ENCODE results near the gene CYB561A3. TPM values are rescaled to one million over a fixed set of nuclear protein-coding genes. Genes with fewer than 3 reads are reported as not detected.

Gene CYB561A3
- total and polyA plus RNA-seq, 4 experiments from 2014 or later, result 40.1 to 95.7 (median 45.9) TPM

DNA sequence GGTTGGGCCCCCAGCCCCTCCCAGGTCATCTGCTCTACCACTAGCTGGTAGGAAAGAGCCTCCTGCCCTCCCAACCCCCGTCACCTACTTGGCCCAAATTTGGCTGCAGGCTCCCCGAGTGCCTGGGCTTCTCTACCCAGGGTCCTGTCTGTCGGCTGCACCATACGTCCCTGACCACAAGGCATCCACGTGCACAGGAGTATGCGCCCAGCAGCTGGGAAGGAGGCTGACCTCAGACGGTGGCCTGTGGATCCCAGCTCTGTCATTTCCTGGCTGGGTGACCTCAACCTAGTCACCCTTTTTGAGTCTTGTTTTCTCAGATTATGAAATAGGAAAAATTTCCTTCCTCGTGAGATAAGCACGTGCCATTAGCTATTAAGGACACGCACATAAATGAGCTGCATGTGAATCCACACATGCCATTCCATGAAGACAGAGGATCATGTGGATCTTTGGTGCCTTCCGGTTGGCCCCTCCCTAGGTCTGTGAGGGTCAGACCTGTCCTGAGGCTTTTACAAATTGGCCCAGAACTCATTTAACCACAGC lies 13.7 kb downstream of the CYB561A3 start:
- no peaks in the 10 kb centered on the region for H3K27me3 Mint-ChIP-seq
- peak overlapping the region in 2 of 7 donors; percentile 27 to 36 for H3K27ac Mint-ChIP-seq
- H3K27me3 ChIP-seq (ENCODE audit: insufficient read depth, low read length), result no peaks in the 10 kb centered on the region
- peaks cover 33% of the 10 kb centered on the region for H3K36me3 ChIP-seq (ENCODE audit: insufficient read depth, low read length)
- no peaks in the 10 kb centered on the region for H3K9me3 ChIP-seq (ENCODE audit: control insufficient read depth in 1 of 2, low read length in 2 of 2)
- ChIA-PET POLR2A (ENCODE audit: partially characterized antibody) (interaction anchor here (1.4 to 2.8 kb wide), 2 partner anchors 12 to 14 kb away, joined by 3 to 13 read pairs; partner anchors contain the start of genes CYB561A3 and TMEM138), CTCF (ENCODE audit: partially characterized antibody) (interaction anchor here (1.2 to 3.2 kb wide), 3 partner anchors 12 to 38 kb away, joined by 3 to 14 read pairs (median 13); partner anchors contain the start of gene TMEM138)
- DNase-seq, result no peak
- H3K4me1 ChIP-seq (ENCODE audit: insufficient read depth, low read length), result no peaks in the 10 kb centered on the region
- no peaks in the 10 kb centered on the region for H3K9me3 Mint-ChIP-seq
- H3K27ac ChIP-seq (ENCODE audit: low read depth, low read length), result no peak overlapping the region
- no peak overlapping the region for H3K4me3 Mint-ChIP-seq
- H3K36me3 Mint-ChIP-seq, result peaks cover 14 to 47% of the 10 kb centered on the region in 2 donors
- peaks cover 0 to 4% (median 0%) of the 10 kb centered on the region in 4 donors for H3K4me1 Mint-ChIP-seq
- intact Hi-C loops (cut with micrococcal nuclease), result no loop called here
- no peak overlapping the region for H3K4me3 ChIP-seq (ENCODE audit: low read length in 2 of 2)

DNA sequence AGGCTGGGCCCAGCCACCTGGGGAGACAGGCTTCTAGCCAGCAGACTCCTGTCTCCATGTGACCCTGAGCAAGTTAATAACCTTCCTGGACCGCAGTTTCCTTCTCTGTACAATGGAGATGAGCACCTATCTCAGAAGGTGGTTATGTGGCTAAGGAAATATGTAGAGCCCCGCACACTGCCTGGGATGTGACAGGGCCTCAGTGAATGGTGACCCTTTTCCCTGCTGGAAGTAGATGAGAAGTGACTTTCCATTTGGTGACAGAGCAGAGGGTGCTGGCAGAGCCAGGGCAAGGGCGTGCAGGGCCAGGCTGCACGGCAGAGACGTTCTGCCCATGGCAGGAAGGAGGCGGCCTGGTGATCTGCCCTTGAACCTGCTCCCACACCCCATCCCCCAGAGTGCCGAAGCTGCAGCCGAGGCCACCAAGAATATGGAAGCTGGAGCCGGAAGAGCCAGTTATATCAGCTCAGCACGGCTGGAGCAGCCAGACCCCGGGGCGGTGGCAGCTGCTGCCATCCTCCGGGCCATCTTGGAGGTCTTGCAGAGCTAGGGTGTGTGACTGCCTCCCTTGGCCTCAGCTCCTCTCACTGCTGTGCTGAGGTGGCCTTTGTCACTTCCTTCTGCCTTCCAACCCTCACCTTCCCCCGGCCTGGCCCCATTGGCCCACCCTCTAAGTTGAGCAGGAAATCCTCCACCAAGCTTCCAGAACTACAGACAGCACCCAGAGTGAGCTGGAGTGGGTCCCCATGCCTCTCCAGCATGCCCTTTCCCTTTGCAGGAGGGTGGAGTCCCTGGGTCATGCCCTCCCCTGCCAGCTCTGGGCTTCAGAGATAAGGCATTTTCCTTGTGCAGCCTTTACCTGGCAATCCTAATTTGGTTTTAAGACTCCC lies 15.5 kb downstream of the CYB561A3 start:
- H3K4me3 ChIP-seq (ENCODE audit: low read length in 2 of 2), result no peak overlapping the region
- no peak overlapping the region for H3K27ac ChIP-seq (ENCODE audit: low read depth, low read length)
- no peaks in the 10 kb centered on the region for H3K4me1 ChIP-seq (ENCODE audit: insufficient read depth, low read length)
- Mint-ChIP-seq H3K9me3 (no peaks in the 10 kb centered on the region), H3K36me3 (peaks cover 9 to 42% of the 10 kb centered on the region in 2 donors), H3K4me3 (no peak overlapping the region), H3K4me1 (peaks cover 0 to 4% (median 0%) of the 10 kb centered on the region in 4 donors), H3K27me3 (no peaks in the 10 kb centered on the region), H3K27ac (peak overlapping the region in 4 of 7 donors; percentile 36 to 75 (median 56))
- H3K27me3 ChIP-seq (ENCODE audit: insufficient read depth, low read length), result no peaks in the 10 kb centered on the region
- H3K9me3 ChIP-seq (ENCODE audit: control insufficient read depth in 1 of 2, low read length in 2 of 2), result no peaks in the 10 kb centered on the region
- DNase-seq, result no peak
- ChIA-PET POLR2A (ENCODE audit: partially characterized antibody) (interaction anchor here (2.8 kb wide), 1 partner anchor 16 kb away, joined by 13 read pairs; the partner anchor contains the start of genes CYB561A3 and TMEM138), CTCF (ENCODE audit: partially characterized antibody) (interaction anchor here (0.9 to 1.2 kb wide), 2 partner anchors 10 to 16 kb away, joined by 3 to 6 read pairs; partner anchors contain the start of genes CYB561A3 and TMEM138)
- intact Hi-C loops (cut with micrococcal nuclease), result no loop called here
- peaks cover 24% of the 10 kb centered on the region for H3K36me3 ChIP-seq (ENCODE audit: insufficient read depth, low read length)

DNA sequence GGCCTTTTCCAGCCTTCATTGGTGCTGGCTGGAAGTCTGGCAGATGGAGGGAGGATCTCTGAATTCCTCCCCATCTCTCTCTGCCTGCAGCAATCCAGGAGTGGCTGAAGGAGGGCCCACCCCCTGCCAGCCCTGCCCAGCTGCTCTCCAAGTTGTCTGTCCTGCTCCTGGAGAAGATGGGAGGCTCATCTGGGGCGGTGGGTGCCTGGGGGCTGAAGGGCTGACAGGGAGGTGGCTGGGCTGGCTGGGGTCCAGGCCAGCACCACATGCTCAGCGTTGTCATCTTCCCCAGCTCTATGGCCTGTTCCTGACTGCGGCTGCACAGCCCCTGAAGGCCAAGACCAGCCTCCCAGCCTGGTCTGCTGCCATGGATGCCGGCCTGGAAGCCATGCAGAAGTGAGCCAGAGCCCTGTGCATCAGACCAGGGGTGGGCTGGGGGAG lies 16.5 kb downstream of the CYB561A3 start:
- Histone ChIP-seq H3K27me3 (ENCODE audit: insufficient read depth, low read length) (no peaks in the 10 kb centered on the region), H3K36me3 (ENCODE audit: insufficient read depth, low read length) (peaks cover 20% of the 10 kb centered on the region), H3K27ac (ENCODE audit: low read depth, low read length) (no peak overlapping the region), H3K9me3 (ENCODE audit: control insufficient read depth in 1 of 2, low read length in 2 of 2) (no peaks in the 10 kb centered on the region), H3K4me3 (ENCODE audit: low read length in 2 of 2) (no peak overlapping the region), H3K4me1 (ENCODE audit: insufficient read depth, low read length) (no peaks in the 10 kb centered on the region)
- DNase-seq, result no peak
- intact Hi-C loops (cut with micrococcal nuclease), result no loop called here
- ChIA-PET POLR2A (ENCODE audit: partially characterized antibody) (interaction anchor here (1.1 kb wide), 1 partner anchor 17 kb away, joined by 3 read pairs; the partner anchor contains the start of genes CYB561A3 and TMEM138), CTCF (ENCODE audit: partially characterized antibody) (interaction anchor here (1.2 kb wide), 1 partner anchor 9 kb away, joined by 6 read pairs; no protein-coding TSS in a partner anchor)
- Mint-ChIP-seq H3K27me3 (no peaks in the 10 kb centered on the region), H3K4me3 (no peak overlapping the region), H3K4me1 (peaks cover 0 to 4% (median 0%) of the 10 kb centered on the region in 4 donors), H3K9me3 (no peaks in the 10 kb centered on the region), H3K27ac (no peak overlapping the region), H3K36me3 (peaks cover 9 to 39% of the 10 kb centered on the region in 2 donors)

DNA sequence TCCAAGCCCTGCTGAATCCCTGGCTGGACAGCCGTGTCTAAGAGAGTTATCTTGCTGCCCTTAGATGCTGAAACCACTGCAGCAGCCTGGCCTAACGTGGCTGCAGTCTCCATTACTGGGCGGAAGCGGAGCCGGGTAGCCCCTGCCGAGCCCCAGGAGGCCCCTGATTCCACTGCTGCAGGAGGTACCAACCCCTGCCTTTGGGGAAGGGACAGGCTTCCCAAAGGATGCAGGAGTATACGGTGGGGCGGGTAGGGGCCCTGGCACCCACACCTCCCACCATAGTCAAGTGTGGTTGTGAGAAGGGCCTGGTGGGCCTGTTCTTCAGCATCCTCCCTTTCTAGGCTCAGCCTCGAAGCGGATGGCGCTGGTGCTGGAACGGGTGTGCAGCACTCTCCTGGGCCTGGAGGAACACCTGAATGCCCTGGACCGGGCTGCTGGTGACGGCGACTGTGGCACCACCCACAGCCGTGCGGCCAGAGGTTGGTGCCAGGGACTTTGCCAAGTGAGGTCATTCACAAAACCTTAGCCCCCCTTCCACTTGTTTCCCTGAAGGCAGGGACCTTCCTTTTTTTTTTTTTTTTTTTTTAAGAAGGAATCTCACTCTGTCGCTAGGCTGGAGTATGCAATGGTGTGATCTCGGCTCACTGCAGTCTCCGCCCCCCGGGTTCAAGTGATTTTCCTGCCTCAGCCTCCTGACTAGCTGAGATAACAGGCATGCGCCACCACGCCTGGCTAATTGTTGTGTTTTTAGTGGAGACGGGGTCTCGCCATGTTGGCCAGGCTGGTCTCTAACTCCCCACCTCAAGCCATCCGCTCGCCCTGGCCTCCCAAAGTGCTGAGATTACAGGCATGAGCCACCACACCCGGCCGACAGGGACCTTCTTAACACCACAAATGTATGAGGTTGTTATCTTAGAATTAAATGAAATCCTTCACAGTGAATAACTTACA lies 17.6 kb downstream of the CYB561A3 start:
- Mint-ChIP-seq H3K27ac (no peak overlapping the region), H3K36me3 (peaks cover 9 to 31% of the 10 kb centered on the region in 2 donors)

DNA sequence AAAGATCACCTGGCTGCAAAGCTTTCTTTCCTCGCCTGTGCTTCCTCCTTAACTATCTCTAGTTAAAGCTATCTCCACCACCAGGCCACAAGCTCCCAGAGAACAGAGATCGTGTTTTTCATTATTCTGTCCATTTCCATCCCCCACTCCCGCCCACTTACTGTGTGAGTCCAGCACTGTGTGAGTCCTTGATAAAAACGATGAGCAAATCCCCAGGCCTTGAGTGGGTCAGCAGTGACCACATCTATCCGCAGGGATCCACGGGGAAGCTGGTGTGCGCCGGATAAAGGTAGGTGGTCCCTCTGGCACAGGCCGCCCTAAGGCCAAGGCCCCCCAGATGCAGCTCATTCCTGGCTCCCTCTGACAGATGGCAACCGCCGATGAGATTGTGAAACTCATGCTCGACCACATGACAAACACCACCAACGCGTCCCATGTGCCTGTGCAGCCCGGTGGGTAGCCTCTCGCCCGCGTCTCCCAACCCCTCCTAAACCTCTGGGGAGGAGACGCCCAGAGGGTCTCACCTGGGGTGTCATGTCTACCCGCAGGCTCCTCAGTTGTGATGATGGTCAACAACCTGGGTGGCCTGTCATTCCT lies 19.4 kb downstream of the CYB561A3 start:
- intact Hi-C loops (cut with micrococcal nuclease), result no loop called here
- Histone ChIP-seq H3K27ac (ENCODE audit: low read depth, low read length) (no peak overlapping the region), H3K36me3 (ENCODE audit: insufficient read depth, low read length) (peaks cover 6% of the 10 kb centered on the region), H3K27me3 (ENCODE audit: insufficient read depth, low read length) (no peaks in the 10 kb centered on the region), H3K4me3 (ENCODE audit: low read length in 2 of 2) (no peak overlapping the region), H3K9me3 (ENCODE audit: control insufficient read depth in 1 of 2, low read length in 2 of 2) (no peaks in the 10 kb centered on the region), H3K4me1 (ENCODE audit: insufficient read depth, low read length) (no peaks in the 10 kb centered on the region)
- DNase-seq, result no peak
- Mint-ChIP-seq H3K27ac (peak overlapping the region in 1 of 7 donors; percentile 83), H3K27me3 (no peaks in the 10 kb centered on the region), H3K4me3 (no peak overlapping the region), H3K36me3 (peaks cover 12 to 19% of the 10 kb centered on the region in 2 donors), H3K4me1 (no peaks in the 10 kb centered on the region), H3K9me3 (no peaks in the 10 kb centered on the region)
- CTCF ChIA-PET (ENCODE audit: partially characterized antibody), result interaction anchor here (1.2 to 10.1 kb wide), 3 partner anchors 43 to 93 kb away, joined by 5 to 442 read pairs (median 5); no protein-coding TSS in a partner anchor
- POLR2A ChIA-PET (ENCODE audit: partially characterized antibody), result interaction anchor here (1.7 kb wide), 1 partner anchor 20 kb away, joined by 7 read pairs; the partner anchor contains the start of genes CYB561A3 and TMEM138

More for the DNA sequence above, 17.6 kb downstream of the CYB561A3 start:
- no peak for DNase-seq
- Mint-ChIP-seq H3K4me1 (no peaks in the 10 kb centered on the region), H3K27me3 (no peaks in the 10 kb centered on the region), H3K9me3 (no peaks in the 10 kb centered on the region), H3K4me3 (no peak overlapping the region)
- ChIA-PET POLR2A (ENCODE audit: partially characterized antibody) (interaction anchor here (1.1 kb wide), 1 partner anchor 18 kb away, joined by 3 read pairs; the partner anchor contains the start of genes CYB561A3 and TMEM138), CTCF (ENCODE audit: partially characterized antibody) (interaction anchor here (1.2 kb wide), 1 partner anchor 8 kb away, joined by 6 read pairs; no protein-coding TSS in a partner anchor)
- intact Hi-C loops (cut with micrococcal nuclease), result no loop called here
- Histone ChIP-seq H3K4me1 (ENCODE audit: insufficient read depth, low read length) (no peaks in the 10 kb centered on the region), H3K9me3 (ENCODE audit: control insufficient read depth in 1 of 2, low read length in 2 of 2) (no peaks in the 10 kb centered on the region), H3K27me3 (ENCODE audit: insufficient read depth, low read length) (no peaks in the 10 kb centered on the region), H3K27ac (ENCODE audit: low read depth, low read length) (no peak overlapping the region), H3K4me3 (ENCODE audit: low read length in 2 of 2) (no peak overlapping the region), H3K36me3 (ENCODE audit: insufficient read depth, low read length) (peaks cover 9% of the 10 kb centered on the region)

DNA sequence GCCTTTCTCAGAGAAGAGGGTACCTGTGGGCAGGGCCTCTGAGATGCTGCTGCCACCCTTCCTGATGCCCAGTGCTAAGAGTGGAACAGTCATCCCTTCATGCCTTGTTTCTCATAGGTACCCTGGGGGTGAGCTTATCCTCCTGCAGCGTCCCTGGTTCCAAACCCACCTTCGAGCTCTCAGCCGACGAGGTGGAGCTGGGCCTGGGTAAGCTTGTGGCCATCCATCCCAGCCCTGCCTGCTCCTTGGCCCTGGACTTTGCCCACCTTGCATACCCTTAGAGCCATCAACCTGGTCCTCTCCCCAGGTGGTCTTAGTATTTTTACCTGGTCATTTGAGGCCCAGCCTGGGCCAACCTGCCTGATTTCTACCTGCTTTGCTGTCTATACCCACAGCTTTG lies 20.0 kb downstream of the CYB561A3 start:
- ChIA-PET CTCF (ENCODE audit: partially characterized antibody) (interaction anchor here (1.2 to 10.1 kb wide), 3 partner anchors 43 to 93 kb away, joined by 5 to 442 read pairs (median 5); no protein-coding TSS in a partner anchor), POLR2A (ENCODE audit: partially characterized antibody) (interaction anchor here (1.7 kb wide), 1 partner anchor 21 kb away, joined by 7 read pairs; the partner anchor contains the start of genes CYB561A3 and TMEM138)
- no peaks in the 10 kb centered on the region for H3K9me3 Mint-ChIP-seq
- no peak overlapping the region for H3K4me3 Mint-ChIP-seq
- H3K4me1 Mint-ChIP-seq, result peaks cover 0 to 5% (median 1%) of the 10 kb centered on the region in 4 donors
- no peaks in the 10 kb centered on the region for H3K4me1 ChIP-seq (ENCODE audit: insufficient read depth, low read length)
- no peak for DNase-seq
- H3K4me3 ChIP-seq (ENCODE audit: low read length in 2 of 2), result no peak overlapping the region
- no peaks in the 10 kb centered on the region for H3K27me3 ChIP-seq (ENCODE audit: insufficient read depth, low read length)
- intact Hi-C loops (cut with micrococcal nuclease), result no loop called here
- H3K36me3 ChIP-seq (ENCODE audit: insufficient read depth, low read length), result peaks cover 6% of the 10 kb centered on the region
- H3K36me3 Mint-ChIP-seq, result peaks cover 12 to 16% of the 10 kb centered on the region in 2 donors
- H3K27ac Mint-ChIP-seq, result no peak overlapping the region
- no peaks in the 10 kb centered on the region for H3K9me3 ChIP-seq (ENCODE audit: control insufficient read depth in 1 of 2, low read length in 2 of 2)
- no peaks in the 10 kb centered on the region for H3K27me3 Mint-ChIP-seq
- H3K27ac ChIP-seq (ENCODE audit: low read depth, low read length), result no peak overlapping the region

Data from CD4-positive, alpha-beta memory T cell (primary cell).